CD4-positive, alpha-beta T cell treated with Interleukin-4 for 4 hours (primary cell): Measurements from ENCODE around the gene SLAIN2.
"Not testable (repeated sequence)": the region's sequence is repeated elsewhere in the genome, so short reads cannot be mapped to it uniquely, and the experiment has no call there.

Source experiments
- DNase-seq: peaks from one replicate; pipeline ENCODE4 v3.0.0-alpha.2; 2020

Gene SLAIN2

DNA sequence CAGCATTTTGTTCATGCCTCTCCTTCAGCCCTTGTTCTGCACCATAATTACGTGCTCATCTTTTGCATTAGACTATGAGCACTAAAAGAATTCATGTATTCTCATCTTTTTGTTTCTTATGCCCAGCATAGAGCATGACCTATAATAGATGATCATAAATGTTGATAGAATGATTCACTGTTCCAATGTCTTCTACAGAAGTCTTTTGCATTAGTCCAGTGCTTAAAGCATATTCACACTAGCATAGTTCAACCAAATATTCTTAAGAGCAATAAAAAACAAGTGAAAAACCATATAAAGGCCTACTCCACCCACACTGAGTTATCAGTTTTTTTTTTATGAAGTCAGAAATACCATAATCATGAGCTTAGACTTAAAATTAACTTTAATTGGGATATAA is 105.3 kb downstream of the SLAIN2 start:
- no peak for DNase-seq

GRCh38 chr4:48449151-48449550 is 107.8 kb downstream of the SLAIN2 start:
- DNase-seq, result no peak

DNA sequence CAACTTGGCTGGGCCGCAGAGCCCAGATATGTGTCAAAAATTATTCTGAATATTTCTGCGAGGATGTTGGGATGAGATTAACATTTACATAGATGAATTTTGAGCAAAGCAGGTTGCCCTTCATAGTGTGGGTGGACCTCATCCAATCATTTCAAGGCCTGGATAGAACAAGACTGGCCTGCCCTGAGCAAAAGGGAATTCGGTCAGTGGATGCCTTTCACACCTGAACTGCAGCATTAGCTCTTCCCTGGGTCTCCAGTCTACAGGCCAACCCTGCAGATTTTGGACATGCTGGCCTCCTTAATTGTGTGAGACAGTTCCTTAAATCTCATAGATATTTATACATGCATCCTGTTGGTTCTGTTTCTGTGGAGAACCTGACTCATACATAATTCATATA is 109.4 kb downstream of the SLAIN2 start:
- DNase-seq, result no peak

DNA sequence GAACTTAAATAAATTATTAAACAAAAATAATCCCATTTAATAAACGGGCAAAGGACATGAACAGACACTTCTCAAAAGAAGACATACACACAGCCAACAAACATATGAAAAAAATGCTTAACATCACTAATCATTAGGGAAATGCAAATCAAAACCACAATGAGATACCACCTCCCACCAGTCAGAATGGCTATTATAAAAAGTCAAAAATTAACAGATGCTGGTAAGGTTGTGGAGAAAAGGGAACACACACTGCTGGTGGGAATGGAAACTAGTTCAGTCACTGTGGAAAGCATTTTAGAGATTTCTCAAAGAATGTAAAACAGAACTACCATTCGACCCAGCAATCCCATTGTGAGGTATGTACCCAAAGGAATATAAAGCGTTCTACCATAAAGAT is 110.3 kb downstream of the SLAIN2 start:
- not testable (repeated sequence) for DNase-seq

DNA sequence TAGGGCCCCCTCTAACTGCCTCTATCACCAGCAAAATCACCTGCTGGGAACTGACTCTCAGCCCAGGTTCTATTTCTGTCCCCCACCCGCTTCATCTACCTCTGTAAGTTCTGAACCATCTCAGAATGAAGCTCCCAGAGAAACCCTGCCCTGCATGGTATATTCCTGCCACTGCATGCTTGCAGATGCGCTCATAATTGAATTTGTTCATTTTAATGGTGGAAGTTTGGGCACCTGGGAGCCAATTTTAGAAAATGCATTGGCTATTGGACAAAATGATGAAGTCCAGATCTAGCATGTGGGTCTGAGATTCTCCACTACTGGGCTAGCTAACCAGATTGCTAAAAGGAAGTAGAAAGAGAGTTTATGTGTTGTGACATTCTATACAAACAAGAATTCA is 113.3 kb downstream of the SLAIN2 start:
- no peak for DNase-seq

DNA sequence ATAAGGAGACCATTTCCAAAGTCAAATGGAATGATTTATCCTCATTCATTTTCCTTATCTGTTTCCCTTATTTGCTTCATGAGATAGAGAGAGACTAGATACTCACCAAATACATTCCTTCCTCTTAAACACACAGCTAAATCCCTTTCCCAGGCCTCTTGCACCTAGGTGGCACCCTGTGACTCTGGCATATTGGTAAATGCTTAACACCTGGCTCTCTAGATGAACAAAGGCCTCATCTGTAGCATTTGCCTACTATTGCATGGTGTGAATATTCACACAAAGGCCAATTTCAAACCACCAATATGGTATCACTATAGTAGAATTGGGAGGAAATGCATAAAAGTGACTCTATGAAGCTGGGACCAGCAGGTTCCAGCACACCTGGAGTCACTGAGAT is 119.7 kb downstream of the SLAIN2 start:
- no peak for DNase-seq

DNA sequence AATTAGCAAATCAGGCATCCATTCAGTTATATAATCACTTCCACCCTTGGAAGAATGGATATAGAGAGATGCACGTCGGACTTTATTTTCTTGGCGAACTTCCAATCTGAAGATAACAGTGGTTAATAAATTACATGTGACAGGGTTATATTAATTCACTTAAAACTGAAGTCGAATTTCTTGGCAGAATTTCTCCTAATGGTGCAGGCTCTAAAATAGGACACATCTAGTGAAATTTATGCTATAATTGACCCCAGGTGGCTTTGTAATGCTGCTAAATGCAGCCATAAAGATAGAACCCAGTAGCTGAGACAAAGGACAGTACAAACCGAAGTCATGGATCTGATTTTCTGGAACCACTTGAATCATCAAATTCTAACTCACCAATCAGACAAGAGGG is 121.0 kb downstream of the SLAIN2 start:
- DNase-seq, result no peak

DNA sequence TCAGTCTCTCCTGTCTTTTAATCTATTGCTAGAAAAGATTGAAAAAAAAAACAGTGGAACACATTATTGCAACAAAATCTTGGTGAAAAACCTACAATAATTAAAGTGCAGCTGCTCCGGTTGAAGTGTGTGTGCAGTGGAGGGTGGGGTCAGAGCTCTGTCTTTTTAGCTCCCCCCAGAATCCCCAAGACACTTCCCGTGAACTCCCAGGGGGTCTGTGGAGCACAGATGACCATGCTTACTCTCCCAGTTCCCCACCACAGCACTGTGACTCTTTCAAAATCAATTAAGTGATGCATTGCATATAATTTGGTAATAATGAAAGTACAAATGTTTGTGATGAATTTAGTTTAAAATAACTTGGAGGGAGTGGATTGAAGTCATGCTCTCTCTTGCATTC is 126.1 kb downstream of the SLAIN2 start:
- DNase-seq, result no peak

GRCh38 chr4:48467891-48468290 is 126.6 kb downstream of the SLAIN2 start:
- no peak for DNase-seq

DNA sequence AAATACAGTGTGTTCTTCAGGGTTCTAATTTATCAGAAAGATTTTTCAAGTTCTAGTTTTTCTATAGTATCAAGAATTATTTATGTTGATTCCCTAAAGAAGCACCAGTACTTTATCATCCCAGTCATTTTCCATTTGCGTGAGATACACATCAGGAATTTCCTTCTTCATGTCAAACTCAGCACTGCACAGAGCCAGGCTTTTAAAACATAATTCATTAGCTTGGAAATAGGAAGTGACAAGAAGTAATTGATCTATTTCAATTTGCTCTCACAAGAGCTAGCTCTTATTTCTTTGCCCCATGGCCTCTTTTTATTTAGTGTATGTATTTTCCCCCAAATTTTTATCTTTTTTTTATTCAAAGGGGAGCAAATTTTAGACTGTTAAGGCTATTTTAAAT is 128.8 kb downstream of the SLAIN2 start:
- no peak for DNase-seq

- DNase-seq, result no peak
These were observed 129.2 kb downstream of the SLAIN2 start for GRCh38 chr4:48470570-48470969.

GRCh38 chr4:48472794-48473193 is 131.5 kb downstream of the SLAIN2 start:
- no peak for DNase-seq

- DNase-seq, result no peak
These were observed 134.4 kb downstream of the SLAIN2 start for GRCh38 chr4:48475770-48476169.
